WERI-Rb-1 (cell line): ENCODE results near the gene P2RX7.

Experiments
- DNase-seq: peaks from one replicate; pipeline ENCODE4 v3.0.0-alpha.2; 2020
- H3K27ac ChIP-seq: fragments of 250-450 bp; sonication (Bioruptor Pico); 2 replicates; pipeline ENCODE4 v1.5.1; 2020; ENCODE audit warnings: mild to moderate bottlenecking, moderate library complexity
- H3K27me3 ChIP-seq: fragments of 250-450 bp; sonication (Bioruptor Pico); 2 replicates; pipeline ENCODE4 v1.5.1; 2021; ENCODE audit warnings: mild to moderate bottlenecking, low read depth, moderate library complexity; ENCODE audit not compliant: insufficient read depth, severe bottlenecking
- H3K36me3 ChIP-seq: fragments of 250-450 bp; sonication (Bioruptor Pico); 2 replicates; pipeline ENCODE4 v1.5.1; 2020; ENCODE audit warnings: mild to moderate bottlenecking, moderate library complexity
- H3K4me3 ChIP-seq: 2 replicates; pipeline ENCODE4 v1.5.1; 2011; ENCODE audit warnings: low read depth, mild to moderate bottlenecking, control low read depth, low read length
- H3K9me3 ChIP-seq: fragments of 250-450 bp; sonication (Bioruptor Pico); 2 replicates; pipeline ENCODE4 v1.5.1; 2021; ENCODE audit warnings: mild to moderate bottlenecking, moderate library complexity; ENCODE audit not compliant: severe bottlenecking
- TF ChIP-seq, protein P1 (sequence below): IDR thresholded peaks from 2 replicates; pipeline ENCODE4 v1.5.1; 2011; ENCODE audit warnings: low read depth, mild to moderate bottlenecking, control low read depth, inconsistent platforms, low read length

Gene P2RX7

DNA sequence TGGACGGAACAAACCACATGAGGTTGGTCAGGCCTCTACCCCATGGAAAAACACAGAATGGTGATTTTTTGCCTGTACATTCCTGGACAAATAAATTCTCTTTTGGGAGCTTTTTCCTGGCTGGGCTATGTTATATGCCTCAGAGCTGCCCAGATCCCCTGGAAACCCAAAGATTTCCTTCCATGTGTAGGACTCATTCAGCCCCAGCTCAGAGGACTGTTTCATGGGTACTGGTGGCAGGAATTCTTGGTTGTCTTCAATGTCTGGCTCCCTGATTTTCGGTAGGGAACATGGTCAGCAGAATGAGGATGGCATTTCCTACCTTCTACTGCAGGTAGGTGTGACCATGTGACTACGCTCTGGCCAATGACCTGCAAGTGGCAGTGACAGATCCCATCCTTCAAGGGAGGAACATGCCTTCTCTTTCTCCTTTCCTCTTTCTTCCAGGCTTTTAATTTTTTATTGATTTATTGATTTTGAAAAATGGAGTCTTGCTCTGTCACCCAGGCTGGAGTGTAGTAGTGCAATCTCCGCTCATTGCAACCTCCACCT lies 15.4 kb upstream of the P2RX7 start:
- H3K36me3 ChIP-seq = no peaks in the 10 kb centered on the region
- TF ChIP-seq, protein P1, sequence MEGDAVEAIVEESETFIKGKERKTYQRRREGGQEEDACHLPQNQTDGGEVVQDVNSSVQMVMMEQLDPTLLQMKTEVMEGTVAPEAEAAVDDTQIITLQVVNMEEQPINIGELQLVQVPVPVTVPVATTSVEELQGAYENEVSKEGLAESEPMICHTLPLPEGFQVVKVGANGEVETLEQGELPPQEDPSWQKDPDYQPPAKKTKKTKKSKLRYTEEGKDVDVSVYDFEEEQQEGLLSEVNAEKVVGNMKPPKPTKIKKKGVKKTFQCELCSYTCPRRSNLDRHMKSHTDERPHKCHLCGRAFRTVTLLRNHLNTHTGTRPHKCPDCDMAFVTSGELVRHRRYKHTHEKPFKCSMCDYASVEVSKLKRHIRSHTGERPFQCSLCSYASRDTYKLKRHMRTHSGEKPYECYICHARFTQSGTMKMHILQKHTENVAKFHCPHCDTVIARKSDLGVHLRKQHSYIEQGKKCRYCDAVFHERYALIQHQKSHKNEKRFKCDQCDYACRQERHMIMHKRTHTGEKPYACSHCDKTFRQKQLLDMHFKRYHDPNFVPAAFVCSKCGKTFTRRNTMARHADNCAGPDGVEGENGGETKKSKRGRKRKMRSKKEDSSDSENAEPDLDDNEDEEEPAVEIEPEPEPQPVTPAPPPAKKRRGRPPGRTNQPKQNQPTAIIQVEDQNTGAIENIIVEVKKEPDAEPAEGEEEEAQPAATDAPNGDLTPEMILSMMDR = no peak

DNA sequence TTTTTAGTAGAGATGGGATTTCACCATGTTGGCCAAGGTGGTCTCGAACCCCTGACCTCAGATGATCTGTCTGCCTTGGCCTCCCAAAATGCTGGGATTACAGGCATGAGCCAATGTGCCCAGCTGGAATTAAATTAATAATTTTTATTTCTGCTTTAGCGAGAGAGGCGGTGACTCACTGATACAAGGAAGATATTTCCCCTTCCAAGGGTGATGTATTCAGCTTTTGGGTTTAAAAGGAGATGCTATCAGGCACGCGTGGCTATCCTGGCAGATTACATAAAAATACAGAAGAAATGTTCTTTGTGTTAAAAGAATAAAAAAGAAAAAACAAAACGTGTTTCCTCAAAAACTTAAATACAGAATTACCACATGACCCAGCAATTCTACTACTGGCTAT lies 12.4 kb upstream of the P2RX7 start:
- Histone ChIP-seq H3K27me3 (peaks cover 40% of the 10 kb centered on the region), H3K27ac (no peak overlapping the region), H3K36me3 (no peaks in the 10 kb centered on the region), H3K4me3 (no peak overlapping the region), H3K9me3 (no peaks in the 10 kb centered on the region)
- TF ChIP-seq, protein P1 = no peak
- DNase-seq = no peak

More for the DNA sequence above, 15.4 kb upstream of the P2RX7 start:
- H3K27ac ChIP-seq = no peak overlapping the region
- peaks cover 41% of the 10 kb centered on the region for H3K27me3 ChIP-seq
- no peaks in the 10 kb centered on the region for H3K9me3 ChIP-seq
- H3K4me3 ChIP-seq = no peak overlapping the region
- no peak for DNase-seq

DNA sequence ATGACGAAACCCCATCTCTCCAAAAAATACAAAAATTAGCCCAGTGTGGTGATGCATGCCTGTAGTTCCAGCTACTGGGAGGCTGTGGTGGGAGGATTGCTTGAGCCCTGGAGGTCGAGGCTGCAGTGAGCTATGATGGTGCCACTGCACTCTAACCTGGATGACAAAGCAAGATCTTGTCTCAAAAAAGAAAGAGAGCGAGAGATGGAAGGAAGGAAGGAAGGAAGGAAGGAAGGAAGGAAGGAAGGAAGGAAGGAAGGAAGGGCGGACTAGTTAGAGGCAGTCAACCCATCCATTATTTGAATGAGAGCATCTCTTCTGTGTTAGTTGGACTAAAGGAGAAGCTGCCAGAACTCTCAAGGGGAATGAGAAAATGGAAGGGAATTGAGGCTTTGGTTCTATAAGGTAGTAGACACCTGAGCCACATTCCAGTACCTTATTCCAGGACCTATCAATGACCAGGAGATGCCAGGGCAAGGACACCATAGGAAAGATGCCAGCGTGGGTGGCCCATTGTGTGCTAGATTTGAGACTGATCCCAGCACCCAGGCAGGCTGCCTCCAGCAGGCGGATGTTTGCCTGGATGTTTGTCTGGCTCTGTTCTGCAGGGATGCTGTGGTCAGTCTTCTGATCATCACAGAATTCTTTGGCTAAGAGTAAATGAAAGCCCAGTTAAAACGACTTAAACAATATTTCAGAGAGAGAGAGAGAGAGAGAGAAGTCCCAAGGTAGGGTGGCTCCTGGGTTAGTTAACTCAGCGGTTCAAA lies 11.5 kb upstream of the P2RX7 start:
- H3K27me3 ChIP-seq = peaks cover 46% of the 10 kb centered on the region
- no peaks in the 10 kb centered on the region for H3K9me3 ChIP-seq
- TF ChIP-seq, protein P1 = no peak
- no peaks in the 10 kb centered on the region for H3K36me3 ChIP-seq
- no peak for DNase-seq
- no peak overlapping the region for H3K27ac ChIP-seq
- H3K4me3 ChIP-seq = no peak overlapping the region

DNA sequence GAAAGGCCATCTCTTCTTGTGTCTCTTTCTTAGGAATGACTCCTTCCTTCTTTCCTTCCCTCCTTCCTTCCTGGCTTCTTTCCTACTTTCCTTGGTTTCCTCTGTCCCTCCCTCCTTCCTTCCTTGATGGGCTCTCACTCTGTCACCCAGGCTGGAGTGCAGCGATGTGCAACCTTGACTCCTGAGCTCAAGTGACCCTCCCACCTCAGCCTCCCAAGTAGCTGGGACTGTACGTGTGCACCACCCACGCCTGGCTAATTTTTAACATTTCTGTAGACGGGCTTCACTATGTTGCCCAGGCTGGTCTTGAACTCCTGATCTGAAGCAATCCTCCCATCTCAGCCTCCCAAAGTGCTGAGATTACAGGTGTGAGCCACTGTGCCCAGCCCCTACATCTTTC lies 10.9 kb upstream of the P2RX7 start:
- H3K27ac ChIP-seq = no peak overlapping the region
- no peaks in the 10 kb centered on the region for H3K9me3 ChIP-seq
- no peak for DNase-seq
- peaks cover 44% of the 10 kb centered on the region for H3K27me3 ChIP-seq
- no peaks in the 10 kb centered on the region for H3K36me3 ChIP-seq
- TF ChIP-seq, protein P1 = no peak
- no peak overlapping the region for H3K4me3 ChIP-seq

DNA sequence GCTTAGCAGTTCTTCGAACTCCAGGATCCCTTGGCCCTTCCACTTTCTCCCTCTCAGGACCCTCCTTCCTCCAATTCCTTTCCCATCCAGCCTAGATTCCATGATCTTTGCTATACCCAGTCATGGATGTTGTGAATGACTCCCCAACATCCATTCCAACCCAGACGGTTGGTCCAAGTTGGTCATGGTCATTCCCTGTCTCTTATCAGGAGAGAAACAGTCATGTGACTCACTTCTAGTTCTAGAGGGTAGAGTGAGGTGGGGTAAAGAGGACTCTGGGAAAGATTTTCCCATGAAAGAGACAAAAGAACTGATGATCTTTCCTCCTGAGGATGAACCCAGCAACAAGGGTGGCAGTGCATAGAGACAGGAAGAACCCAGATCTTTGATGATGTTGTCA lies 9.2 kb upstream of the P2RX7 start:
- no peak overlapping the region for H3K27ac ChIP-seq
- TF ChIP-seq, protein P1 = no peak
- H3K27me3 ChIP-seq = peaks cover 40% of the 10 kb centered on the region
- no peak for DNase-seq
- H3K9me3 ChIP-seq = no peaks in the 10 kb centered on the region
- no peaks in the 10 kb centered on the region for H3K36me3 ChIP-seq
- H3K4me3 ChIP-seq = no peak overlapping the region
